A172 (cell line): ENCODE data around the gene ZNF112. TPM values are rescaled to one million over a fixed set of nuclear protein-coding genes. Genes with fewer than 3 reads are reported as not detected.

Source experiments
- DNase-seq: peaks from one replicate; pipeline ENCODE4 v3.0.0-alpha.2; 2015; ENCODE audit warnings: low spot score
- total RNA-seq: library from RNA; depleted of rRNA; stranded (reverse); fragments of >200 nt; shearing (Covaris generic); gene quantifications from 2 replicates; pipeline ENCODE4 v1.2.3, GENCODE V29; 2014; rRNA removed

Gene ZNF112
- total RNA-seq, 1 experiment from 2014 or later = 9.5 TPM

DNA sequence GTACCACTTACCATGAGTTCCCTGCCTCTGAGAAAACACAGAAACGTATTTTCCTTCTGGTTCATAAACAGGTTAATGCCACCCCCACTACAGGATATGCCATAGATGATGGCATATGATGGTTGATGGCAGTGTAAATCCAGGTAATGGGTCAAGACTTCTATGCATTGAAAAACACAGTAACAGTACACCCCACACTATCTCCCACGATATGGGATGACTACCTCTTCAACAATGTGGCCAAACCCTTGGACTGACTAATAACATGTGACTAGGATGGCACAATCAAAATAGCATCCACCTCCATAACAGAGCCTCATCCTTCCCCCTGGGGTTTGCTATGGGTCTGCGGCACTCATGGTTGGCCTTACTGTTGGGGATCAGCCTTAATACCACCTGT, 73.6 kb downstream of the ZNF112 start:
- DNase-seq = peak; percentile 37

DNA sequence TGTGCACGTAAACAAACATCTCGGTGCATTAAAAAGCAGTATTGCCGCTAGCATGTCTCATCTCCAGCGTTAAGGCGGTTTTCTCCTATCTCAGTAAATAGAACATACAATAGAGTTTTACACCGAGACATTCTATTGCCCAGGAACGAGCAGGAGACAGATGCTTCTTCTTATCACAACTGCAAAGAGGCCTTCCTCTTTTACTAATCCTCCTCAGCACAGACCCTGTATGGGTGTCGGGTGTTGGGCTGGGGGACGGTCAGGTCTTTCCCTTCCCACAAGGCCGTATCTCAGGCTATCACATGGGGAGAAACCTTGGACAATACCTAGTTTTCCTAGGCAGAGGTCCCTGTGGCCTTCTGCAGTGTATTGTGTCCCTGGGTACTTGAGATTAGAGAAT, 75.6 kb downstream of the ZNF112 start:
- DNase-seq = no peak

DNA sequence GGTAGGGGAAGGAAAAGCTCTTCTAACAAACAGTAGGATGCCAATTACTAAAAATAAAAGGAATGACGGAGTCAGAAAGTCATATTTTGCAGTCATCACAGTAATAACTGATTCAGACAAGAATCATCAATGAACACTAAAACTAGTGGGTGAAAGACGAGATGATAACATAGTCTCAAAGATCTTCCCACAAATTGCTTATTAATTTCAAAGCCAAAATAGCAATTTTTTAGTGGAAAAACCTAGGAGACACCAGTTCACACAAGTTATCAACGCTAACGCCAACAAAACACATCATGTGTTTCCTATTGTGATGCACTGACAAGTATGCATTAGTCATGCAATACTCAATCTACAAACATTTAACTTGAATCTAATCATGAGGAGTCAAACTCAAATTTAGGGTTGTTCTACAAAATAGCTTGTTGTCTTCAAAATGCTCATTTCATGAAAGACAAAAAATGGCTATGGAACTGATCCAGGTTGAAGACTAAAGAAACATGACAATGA, 78.2 kb downstream of the ZNF112 start:
- DNase-seq = no peak

DNA sequence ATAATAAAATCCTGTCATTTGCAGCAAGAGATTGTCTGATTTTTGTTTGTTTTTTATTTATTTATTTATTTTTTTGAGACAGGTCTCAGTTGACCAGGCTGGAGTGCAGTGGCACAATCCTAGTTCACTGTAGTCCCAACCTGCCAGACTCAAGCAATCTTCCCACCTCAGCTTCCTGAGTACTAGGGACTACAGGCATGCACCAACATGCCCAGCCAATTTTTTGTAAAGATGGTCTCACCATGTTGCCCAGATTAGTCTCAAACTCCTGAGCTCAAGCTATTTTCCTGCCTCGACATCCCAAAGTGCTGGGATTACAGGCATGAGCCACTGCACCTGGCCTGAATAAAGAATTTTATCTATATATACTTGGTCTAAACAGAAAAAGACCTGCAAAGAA, 79.1 kb downstream of the ZNF112 start:
- no peak for DNase-seq

Other genes with a start within 250 kb of the ZNF112 start
- 3.7 and 3.9 TPM in 2 replicates for gene ZNF225, start 243.3 kb downstream of the ZNF112 start, total RNA-seq
- 10.5 and 13.2 TPM in 2 replicates for gene ZNF234, start 215.1 kb downstream of the ZNF112 start, total RNA-seq
- gene ZNF226, start 191.6 kb downstream of the ZNF112 start, total RNA-seq = 23.8 and 30.3 TPM in 2 replicates
- 15.2 and 17.1 TPM in 2 replicates for gene ZNF227, start 144.1 kb downstream of the ZNF112 start, total RNA-seq
- not detected in 2 replicates for gene ZNF233, start 96.8 kb downstream of the ZNF112 start, total RNA-seq
- gene ZNF235, start 51.7 kb downstream of the ZNF112 start, total RNA-seq = 3.3 and 4.2 TPM in 2 replicates
- 0.65 TPM in 1 of 2 replicates, not detected in the other for gene ZNF285, start 44.9 kb upstream of the ZNF112 start, total RNA-seq
- gene ZNF229, start 91.8 kb upstream of the ZNF112 start, total RNA-seq = 0.03 TPM in 1 of 2 replicates, not detected in the other
- 12.3 and 15.6 TPM in 2 replicates for gene ZNF180, start 143.8 kb upstream of the ZNF112 start, total RNA-seq
- not detected in 2 replicates for gene CEACAM20, start 173.0 kb upstream of the ZNF112 start, total RNA-seq